Thyroid gland (tissue), 4 donors: ENCODE measurements around the gene ZNF200. TPM values are rescaled to one million over a fixed set of nuclear protein-coding genes. Genes with fewer than 3 reads are reported as not detected.
"Not testable (repeated sequence)": the region's sequence is repeated elsewhere in the genome, so short reads cannot be mapped to it uniquely, and the experiment has no call there.

Experiments used
- DNase-seq, 2 donors: peaks; one replicate each; pipeline ENCODE4 v3.0.0-alpha.2; 2019
- H3K27ac ChIP-seq, 3 donors: fragments of 200-600 bp; sonication (generic); 1 replicate in 2 of 3; 2 replicates in 1 of 3; pipeline ENCODE4 v1.5.1; 2016 to 2019; ENCODE audit warnings: mild to moderate bottlenecking in 1 of 3, moderate library complexity in 1 of 3
- H3K27me3 ChIP-seq: fragments of 200-600 bp; sonication (generic); one replicate; pipeline ENCODE4 v1.5.1; 2019
- H3K36me3 ChIP-seq, 2 donors: fragments of 200-600 bp; sonication (generic); one replicate each; pipeline ENCODE4 v1.5.1; 2016 to 2019
- H3K4me1 ChIP-seq, 2 donors: fragments of 200-600 bp; sonication (generic); one replicate each; pipeline ENCODE4 v1.5.1; 2017 to 2019
- H3K4me3 ChIP-seq, 3 donors: fragments of 200-600 bp; sonication (generic); replicated peaks in 1 of 3; 1 replicate in 2 of 3; 2 replicates in 1 of 3; pipeline ENCODE4 v1.5.1; 2016; ENCODE audit warnings: mild to moderate bottlenecking in 1 of 3
- H3K9me3 ChIP-seq: fragments of 200-600 bp; sonication (generic); one replicate; pipeline ENCODE4 v1.5.1; 2017
- CTCF ChIP-seq, 6 experiments: fragments of 200-600 bp in 3 of 6; fragments of 450-650 bp in 3 of 6; sonication (generic) in 3 of 6; IDR thresholded peaks; one replicate each; pipeline ENCODE4 v1.5.1; 2016 to 2019; ENCODE audit warnings: antibody characterized with exemption in 6 of 6, mild to moderate bottlenecking in 2 of 6, inconsistent platforms in 1 of 6, moderate library complexity in 1 of 6
- POLR2A ChIP-seq, 2 donors: fragments of 450-650 bp; IDR thresholded peaks; one replicate each; pipeline ENCODE4 v1.6.1; 2017; ENCODE audit warnings: antibody characterized with exemption in 2 of 2, mild to moderate bottlenecking in 2 of 2, moderate library complexity in 1 of 2
- WGBS, 2 donors: methylation state at CpG; one replicate each; pipeline ENCODE4 v1.1.5; 2017; 5-methylcytosine and 5-hydroxymethylcytosine counted together
- intact Hi-C: fragments of 100-400 bp; cut with DNase I; formaldehyde crosslinking; loops from one replicate; pipeline ENCODE4 v1.15.1; 2023
- total RNA-seq, 4 donors: library from RNA; depleted of rRNA; stranded (reverse); fragments of >200 nt; gene quantifications; one replicate each; pipeline ENCODE4 v1.2.3, GENCODE V29; 2016

ZNF200 gene
- total RNA-seq, 4 donors from 2014 or later = 6.4 to 10.8 (median 9.4) TPM

DNA sequence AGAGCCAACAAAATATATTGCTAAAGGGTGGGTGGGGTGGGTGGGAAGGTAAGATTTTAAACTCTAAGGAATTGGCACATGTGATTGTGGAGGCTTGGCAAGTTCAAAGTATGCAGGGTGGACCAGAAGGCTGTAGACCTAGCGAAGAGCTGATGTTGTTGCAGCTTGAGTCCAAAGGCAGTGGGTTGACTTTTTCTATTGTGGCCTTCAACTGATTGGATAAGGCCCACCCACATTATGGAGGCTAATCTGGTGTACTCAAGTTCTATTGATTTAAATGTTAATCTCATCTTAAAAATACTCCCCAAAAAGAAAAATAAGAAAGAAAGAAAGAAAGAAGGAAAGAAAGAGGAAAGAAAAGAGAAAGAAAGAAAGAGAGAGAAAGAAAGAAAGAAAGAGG, 22.4 kb downstream of the ZNF200 start:
- WGBS, 2 donors = 55 to 64% methylated on average over 1 of the region's 1 CpG
- Histone ChIP-seq H3K4me1 (no peaks in the 10 kb centered on the region), H3K36me3 (no peaks in the 10 kb centered on the region), H3K9me3 (no peaks in the 10 kb centered on the region), H3K4me3 (no peak overlapping the region), H3K27me3 (no peaks in the 10 kb centered on the region), H3K27ac (no peak overlapping the region)
- intact Hi-C loops = no loop called here
- DNase-seq = no peak
- no peak for TF ChIP-seq POLR2A (IDR thresholded peaks at IDR 0.05)
- TF ChIP-seq CTCF (IDR thresholded peaks at IDR 0.05) = no peak

DNA sequence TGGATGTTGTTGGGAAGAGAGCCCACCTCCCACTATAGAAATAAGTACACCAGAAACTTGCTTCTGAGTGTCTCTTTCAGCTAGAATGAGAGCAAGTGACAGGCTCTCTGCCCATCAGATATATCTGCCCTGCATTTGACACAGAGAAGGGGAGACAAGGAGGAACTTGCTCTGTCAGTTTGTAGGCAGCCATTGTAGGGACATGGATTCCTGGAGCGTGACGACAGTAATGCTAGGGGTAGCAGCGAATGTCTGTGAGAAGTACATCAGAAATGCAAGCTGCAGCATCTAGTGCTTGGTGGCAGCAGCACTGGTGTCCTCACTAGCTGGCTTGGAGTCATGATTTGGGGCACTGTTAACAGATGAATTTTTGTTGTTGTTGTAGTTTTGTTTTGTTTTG, 23.0 kb downstream of the ZNF200 start:
- H3K9me3 ChIP-seq = no peaks in the 10 kb centered on the region
- no peaks in the 10 kb centered on the region for H3K4me1 ChIP-seq
- H3K4me3 ChIP-seq = no peak overlapping the region
- TF ChIP-seq CTCF (IDR thresholded peaks at IDR 0.05) (no peak), POLR2A (IDR thresholded peaks at IDR 0.05) (no peak)
- no peak overlapping the region for H3K27ac ChIP-seq
- no peak for DNase-seq
- intact Hi-C loops = no loop called here
- no peaks in the 10 kb centered on the region for H3K27me3 ChIP-seq
- H3K36me3 ChIP-seq = no peaks in the 10 kb centered on the region
- 89 to 93% methylated on average over 3 of the region's 3 CpGs for WGBS, 2 donors

DNA sequence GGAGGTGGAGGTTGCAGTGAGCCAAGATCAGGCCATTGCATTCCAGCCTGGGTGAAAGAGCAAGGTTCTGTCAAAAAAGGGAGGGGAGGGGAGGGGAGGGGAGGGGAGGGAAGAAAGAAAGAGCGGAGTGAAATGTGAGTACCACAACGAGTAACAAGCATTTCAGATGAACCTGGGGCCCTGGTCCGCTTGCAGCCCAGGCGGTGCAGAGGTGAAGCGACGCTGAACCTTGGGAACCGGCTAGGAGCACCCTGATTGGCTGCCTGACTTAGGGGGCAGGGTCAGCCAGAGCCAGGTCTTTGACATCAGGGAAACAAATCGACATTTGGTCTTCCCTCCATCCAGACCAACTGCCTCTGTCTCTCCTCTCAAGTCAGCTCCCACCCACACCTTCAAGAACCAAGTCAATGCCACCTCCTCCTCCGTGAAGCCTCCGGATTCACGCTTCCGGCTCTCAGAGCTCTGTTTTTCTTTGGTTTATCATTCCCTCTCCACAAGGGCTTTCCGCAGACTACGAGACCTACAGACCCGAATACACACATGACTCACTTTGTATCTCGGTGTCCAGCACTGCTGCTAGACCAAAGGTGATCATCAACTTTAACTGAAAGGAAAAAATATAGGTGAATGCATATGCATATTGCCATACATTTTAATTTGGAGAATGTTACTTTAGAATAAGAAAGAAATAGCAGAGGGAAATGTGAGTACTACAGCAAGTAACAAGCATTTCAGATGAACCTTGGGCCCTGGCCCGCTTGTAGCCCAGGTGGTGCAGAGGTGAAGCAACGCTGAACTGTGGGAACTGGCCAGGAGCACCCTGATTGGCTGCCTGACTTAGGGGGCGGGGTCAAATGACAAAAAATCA, 27.6 kb downstream of the ZNF200 start:
- no peaks in the 10 kb centered on the region for H3K36me3 ChIP-seq
- H3K27me3 ChIP-seq = no peaks in the 10 kb centered on the region
- no peak overlapping the region for H3K4me3 ChIP-seq
- intact Hi-C loops = no loop called here
- no peak overlapping the region for H3K27ac ChIP-seq
- no peaks in the 10 kb centered on the region for H3K4me1 ChIP-seq
- WGBS, 2 donors = 66 to 70% methylated on average over 19 of the region's 19 CpGs
- DNase-seq = no peak
- H3K9me3 ChIP-seq = no peaks in the 10 kb centered on the region
- TF ChIP-seq CTCF (IDR thresholded peaks at IDR 0.05) (no peak), POLR2A (IDR thresholded peaks at IDR 0.05) (no peak)

DNA sequence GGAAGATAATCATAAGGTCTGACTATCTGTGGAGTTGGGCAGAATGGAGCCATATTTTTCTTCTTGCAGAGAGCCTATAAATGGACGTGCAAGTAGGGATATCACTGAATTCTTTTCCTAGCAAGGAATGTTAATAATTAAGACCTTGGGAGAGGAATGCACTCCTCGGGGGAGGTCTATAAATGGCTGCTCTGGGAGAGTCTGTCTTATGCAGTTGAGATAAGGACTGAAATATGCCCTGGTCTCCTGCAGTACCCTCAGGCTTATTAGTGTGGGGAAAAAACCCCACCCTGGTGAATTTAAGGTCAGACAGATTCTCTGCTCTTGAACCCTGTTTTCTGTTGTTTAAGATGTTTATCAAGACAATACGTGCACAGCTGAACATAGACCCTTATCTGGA, 29.0 kb downstream of the ZNF200 start:
- DNase-seq, H3K36me3 ChIP-seq, H3K27ac ChIP-seq, H3K4me1 ChIP-seq, H3K27me3 ChIP-seq, intact Hi-C loops, H3K4me3 ChIP-seq, H3K9me3 ChIP-seq: not testable (repeated sequence)
- WGBS, 2 donors = 57 to 60% methylated on average over 3 of the region's 3 CpGs

- no peaks in the 10 kb centered on the region for H3K4me1 ChIP-seq
- no peaks in the 10 kb centered on the region for H3K36me3 ChIP-seq
- WGBS, 2 donors = 66 to 74% methylated on average over 6 of the region's 6 CpGs
- H3K27ac ChIP-seq = no peak overlapping the region
- no peak for DNase-seq
- H3K27me3 ChIP-seq = no peaks in the 10 kb centered on the region
- intact Hi-C loops = no loop called here
- no peak for TF ChIP-seq POLR2A (IDR thresholded peaks at IDR 0.05)
- no peak for TF ChIP-seq CTCF (IDR thresholded peaks at IDR 0.05)
- H3K9me3 ChIP-seq = no peaks in the 10 kb centered on the region
- H3K4me3 ChIP-seq = no peak overlapping the region
Observed at GRCh38 chr16:3202903-3203539, 31.9 kb downstream of the ZNF200 start.
